ENCODE measurements around the gene KRTAP7-1.
A peak's percentile ranks its signal among the peaks of the same experiment; 100 is the strongest.

The KRTAP7-1 gene, protein sequence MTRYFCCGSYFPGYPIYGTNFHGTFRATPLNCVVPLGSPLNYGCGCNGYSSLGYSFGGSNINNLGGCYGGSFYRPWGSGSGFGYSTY

DNA sequence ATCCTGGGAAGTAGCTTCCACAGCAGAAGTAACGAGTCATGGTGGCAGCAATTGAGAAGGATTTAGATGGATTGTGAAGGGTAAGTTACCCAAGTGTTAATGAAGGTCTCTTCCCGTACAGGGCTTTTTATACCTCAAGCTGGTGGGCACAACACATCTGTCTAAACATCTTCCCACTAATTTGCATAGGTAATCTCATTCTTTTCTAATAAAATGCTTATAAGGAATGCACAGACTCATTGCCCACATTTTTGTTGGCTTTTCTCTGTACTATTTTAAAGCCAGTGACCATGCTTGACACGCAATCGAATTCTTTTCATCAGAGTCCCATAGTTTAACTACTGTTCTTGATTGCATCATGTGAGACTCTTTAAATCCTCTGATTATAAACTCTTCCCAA lies at the start of gene KRTAP7-1:
Gene KRTAP7-1 (minus strand): TSS at position 101 of the 400 bp plus-strand sequence. CDS start 61 bp downstream, at position 40.
- no peak for DNase-seq (ENCODE audit: low spot score)

DNA sequence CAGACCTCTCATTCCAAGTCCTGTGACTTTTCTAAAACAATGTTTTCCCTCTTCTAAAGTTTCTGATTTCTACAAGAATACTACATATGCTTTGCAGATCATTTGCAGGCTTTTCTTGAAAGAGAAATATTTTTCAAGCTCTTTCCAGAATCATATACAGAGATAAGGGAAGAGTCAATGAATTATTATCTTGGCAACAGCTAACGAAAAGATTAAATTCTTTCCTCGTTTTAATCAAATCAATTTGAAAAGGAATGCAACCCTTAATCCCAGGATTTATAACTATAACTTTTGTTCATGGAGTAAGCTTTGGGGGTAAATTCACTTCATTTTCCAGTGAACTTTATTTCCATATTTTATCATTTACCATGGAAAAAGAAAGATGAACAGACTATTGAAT lies 45.0 kb upstream of the KRTAP7-1 start:
- DNase-seq (ENCODE audit: low spot score): no peak

DNA sequence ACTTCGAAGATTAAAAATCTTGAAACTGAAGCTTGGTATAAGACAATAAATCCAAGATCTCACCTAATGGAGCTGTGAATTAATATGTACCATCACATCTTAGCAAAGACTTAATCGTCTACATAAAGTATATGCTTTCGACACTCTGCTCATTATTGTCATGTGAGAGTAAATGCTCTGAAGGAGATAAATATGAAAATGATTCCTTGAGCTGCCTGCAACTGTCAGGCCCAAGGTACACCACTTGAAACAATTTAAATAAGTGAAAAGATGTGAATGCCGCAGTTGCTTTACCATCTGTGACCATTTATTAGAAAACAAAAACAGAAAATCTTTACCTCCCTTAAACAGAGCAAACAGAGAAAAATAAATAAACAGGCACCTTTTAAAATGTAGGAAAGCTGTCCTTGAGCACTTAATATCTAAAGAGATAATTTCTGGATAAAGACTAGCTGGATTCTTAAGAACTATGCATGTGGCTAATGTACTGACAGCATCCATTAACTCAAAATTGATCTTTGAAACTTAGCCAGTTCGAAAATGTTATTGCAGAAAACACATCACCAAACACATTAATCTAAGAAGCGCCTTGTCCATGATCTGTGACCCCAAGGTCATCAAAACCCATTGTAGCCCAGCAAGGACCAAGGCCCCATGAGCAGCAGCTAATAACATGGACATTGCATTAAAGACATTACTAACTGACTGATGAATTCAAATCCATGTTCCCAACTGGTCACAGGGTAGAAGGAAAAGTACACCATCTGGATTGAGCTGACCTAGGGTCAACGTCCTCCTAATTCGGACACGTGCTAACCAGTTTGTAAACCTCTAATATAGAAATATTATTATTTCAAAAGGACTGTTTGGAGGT lies 18.3 kb upstream of the KRTAP7-1 start:
- no peak for DNase-seq (ENCODE audit: low spot score)

DNA sequence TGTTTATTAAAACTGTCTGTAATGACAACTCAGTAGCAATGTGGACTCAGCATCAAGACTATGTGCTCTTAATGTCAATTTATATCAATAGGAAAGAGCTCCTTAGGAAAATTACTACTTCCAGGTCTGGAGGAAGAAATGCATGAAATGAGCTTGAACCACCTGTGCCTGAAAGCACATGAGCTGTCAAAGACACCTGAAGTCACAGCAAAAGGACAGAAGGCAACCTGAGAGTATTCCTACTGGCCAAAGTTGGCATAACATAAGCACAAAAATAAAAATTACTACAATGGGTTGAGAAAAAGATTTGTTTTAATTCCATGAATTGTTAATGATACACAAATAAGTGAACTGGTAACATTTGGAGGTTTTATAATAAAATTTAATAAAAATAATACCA lies 13.4 kb upstream of the KRTAP7-1 start:
- no peak for DNase-seq (ENCODE audit: low spot score)

DNA sequence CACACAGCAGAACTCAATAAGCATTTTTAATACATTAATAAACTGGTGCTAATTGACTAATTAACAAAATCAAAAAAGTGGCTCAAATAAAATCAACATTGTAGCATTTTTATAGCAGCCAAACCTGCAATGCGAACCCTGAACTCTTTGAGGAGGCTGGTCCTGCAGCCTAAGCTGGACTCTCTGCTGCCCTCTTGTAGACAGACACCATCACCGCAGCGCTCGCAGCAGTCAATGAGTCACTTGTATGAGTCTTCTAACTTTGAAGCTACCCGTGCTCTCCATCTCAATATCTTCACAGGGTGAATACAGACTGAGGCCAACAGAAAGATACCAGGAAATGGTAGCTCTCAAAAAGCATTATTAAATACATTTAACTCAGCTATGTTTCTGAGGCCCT lies 9.7 kb upstream of the KRTAP7-1 start:
- peak; percentile 85 for DNase-seq (ENCODE audit: low spot score)

DNA sequence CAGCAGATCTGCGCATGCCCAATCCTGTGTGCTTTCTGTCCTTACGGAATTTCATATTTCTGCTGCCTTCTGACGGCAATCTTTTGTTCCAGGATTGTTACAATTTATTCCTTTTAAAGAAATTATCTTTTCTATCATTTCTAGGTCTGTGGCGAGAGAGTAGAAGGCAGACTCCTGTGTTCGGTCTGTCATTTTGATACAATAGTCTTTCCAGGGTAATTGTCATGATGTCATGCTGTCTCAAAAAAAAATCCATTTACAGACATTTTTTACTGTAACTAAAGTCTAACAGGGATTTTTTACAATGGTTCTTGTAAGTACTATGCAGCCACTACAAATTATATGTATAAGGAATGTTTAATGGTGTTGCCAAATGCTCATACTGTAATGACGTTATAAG lies 9.0 kb upstream of the KRTAP7-1 start:
- DNase-seq (ENCODE audit: low spot score): no peak

DNA sequence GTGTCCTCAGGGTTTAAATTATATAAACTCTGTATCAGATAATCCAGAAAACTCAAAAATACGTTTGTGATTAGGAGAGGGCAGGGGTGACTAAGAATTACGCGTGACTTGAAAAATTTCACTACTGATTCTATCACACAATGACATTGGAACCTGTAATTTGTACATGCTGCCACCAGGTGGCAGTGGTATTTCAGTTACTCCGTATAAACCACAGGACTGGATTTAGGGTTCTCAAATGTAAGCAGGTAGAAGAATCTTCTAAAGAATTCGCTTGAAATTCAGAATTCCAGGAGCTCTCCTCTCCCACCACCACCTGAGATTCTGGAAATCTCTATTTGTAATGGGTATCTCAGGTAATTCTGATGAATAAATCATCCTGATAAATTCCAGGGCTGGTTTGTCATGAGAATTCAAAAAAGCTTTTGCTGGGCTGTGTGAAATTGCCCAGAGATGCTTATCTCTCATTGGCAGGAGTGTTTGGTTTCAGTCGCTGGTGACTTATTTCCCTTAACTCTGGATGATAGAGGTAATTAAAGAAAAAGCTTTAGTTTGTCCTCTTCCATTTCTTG lies 1.7 kb upstream of the KRTAP7-1 start:
- DNase-seq (ENCODE audit: low spot score): peak; percentile 38

DNA sequence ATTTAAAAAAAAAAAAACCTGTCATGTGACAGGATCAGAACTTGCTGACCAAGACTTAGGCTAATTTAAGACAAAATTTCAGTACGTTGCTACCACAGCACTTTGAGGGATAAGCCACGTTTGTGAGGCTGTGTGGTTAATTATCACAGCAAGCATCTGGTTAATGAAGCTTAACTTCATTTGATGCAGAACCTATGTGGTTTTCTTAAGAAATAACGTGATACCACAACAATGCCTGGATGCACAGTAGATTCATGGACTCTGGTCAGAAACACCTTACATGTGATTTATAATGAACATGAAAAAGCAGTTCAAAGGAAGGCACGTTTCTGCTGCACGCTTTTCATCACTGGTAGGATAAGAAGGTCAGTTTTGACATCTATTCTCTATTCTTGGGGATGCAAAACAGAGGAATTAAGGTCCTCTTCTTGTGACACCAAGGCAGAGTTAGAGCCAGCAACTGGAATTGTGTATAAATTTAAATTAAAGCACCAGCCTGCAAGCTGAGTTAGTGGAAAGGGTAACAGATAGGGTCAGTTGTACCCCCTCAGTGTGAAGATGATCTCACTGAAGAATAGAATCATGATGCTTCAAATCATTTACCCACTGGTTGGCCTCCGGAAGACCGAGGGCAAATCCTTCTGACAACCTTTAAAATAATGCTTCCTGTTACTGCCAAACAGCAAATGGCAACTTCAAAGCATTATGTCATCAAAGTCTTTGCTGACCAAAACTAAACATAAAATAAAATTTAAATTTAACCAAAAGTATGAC lies 10.5 kb downstream of the KRTAP7-1 start:
- DNase-seq (ENCODE audit: low spot score): no peak

DNA sequence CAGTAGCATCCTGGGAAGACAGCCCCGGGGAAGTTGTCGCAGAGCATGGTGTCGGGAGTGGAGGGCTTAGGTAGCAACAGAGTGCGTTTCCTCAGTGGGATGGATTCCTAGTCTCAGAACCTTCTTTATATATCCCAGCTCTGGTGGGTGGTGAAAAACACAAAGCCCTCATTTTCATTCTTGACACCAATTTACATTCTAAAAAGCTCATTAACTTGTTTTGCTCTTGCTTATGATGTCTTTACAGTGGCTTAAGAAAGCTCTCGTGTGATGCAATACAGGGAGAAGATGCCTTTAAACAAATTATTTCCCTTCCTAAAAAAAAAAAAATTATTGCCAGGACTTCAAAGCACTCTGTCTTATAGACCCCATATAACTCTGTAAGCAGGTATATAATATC lies 16.4 kb downstream of the KRTAP7-1 start, which contains the start of gene KRTAP8-1:
Gene KRTAP8-1 (minus strand): TSS at position 101 of the 400 bp plus-strand sequence. CDS start 54 bp downstream, at position 47.
- no peak for DNase-seq (ENCODE audit: low spot score)

DNA sequence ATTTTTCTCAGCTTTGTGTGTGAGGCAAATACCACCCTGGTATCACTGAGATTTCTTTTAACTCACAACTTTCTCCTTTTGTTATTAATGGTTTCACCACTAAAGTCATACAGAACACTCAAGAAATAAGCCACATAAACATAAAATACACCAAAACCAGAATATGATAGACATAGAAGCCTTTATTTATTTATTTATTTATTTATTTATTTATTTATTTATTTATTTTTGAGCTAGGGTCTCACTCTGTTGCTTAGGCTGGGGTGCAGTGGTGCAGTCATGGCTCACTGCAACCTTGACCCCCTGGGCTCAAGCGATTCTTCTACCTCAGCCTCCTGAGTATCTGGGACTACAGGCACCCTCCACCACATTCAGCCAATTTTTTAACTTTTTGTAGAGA lies 29.0 kb downstream of the KRTAP7-1 start:
- DNase-seq (ENCODE audit: low spot score): no peak

DNA sequence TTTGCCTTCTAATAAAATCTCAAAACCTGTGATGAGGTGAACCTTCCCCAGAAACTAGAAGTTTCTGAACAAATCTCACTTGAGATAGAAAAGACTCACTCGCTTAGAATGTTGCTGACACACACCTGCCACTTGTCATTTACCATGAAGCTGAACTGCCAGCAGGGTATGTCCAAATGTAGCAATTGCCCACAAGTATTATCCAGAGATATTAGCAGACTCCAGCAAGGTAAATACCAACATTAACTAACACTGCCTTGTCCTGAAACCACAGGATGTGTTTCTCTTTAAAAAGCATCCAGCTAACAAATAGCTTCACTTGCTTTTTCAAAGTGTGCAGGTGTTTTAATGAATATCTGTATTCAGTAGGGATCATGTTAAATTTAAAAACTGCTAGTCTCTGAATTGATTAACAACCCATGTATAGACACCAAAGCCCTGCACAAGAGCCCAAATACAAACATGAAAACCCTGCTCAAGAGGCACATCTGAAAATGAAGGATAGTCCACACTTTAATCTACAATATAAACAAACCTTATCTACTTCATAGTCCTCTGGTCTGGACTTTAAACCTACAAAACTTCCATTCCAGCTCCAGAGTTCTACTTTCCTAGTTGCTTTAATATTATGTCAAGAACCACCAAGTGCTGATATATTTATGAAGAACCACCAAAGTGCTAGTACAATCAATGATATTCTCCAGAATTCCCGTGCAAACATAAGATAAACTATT lies 35.8 kb downstream of the KRTAP7-1 start:
- no peak for DNase-seq (ENCODE audit: low spot score)

DNA sequence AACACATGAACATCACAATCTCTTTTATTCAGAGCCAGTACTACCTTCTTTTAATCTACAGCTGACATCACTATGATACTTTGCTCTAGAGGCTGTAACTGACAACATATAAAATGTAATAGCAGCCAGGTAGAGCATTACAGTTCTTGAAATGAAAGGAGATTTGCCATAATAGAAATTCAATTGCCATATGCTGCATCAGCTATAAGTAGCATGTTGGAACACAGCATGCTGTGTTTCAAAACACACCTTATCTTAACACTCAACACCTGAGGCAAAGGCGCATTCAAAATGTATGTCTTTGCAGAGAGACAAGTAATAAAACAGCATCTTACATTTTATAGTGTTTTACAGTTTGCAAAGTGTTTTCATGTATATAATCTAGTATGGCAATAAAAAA lies 50.3 kb downstream of the KRTAP7-1 start:
- no peak for DNase-seq (ENCODE audit: low spot score)
